Measurements from ENCODE around the gene UNC5A.

UNC5A gene

DNA sequence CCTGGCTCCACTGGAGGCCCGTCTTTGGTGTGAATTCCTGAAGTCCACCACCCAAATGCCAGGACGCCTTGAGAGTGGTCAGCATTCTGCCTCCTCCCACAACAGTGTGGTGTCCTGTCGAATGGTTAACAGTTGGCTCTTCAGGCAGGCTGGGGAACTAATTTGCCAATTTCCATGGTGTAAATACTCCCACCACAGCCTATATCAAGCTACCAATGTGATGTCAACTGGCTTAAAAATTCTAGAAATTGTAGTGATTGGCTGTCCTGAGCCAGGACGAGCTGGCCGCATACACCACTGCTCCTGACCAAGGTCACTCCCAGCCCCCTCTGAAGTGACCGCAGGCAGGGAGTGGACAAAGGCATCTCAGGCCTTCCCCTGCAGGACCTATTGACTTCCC, 11.1 kb downstream of the UNC5A start:
- DNase-seq (ENCODE audit: low spot score), result no peak

DNA sequence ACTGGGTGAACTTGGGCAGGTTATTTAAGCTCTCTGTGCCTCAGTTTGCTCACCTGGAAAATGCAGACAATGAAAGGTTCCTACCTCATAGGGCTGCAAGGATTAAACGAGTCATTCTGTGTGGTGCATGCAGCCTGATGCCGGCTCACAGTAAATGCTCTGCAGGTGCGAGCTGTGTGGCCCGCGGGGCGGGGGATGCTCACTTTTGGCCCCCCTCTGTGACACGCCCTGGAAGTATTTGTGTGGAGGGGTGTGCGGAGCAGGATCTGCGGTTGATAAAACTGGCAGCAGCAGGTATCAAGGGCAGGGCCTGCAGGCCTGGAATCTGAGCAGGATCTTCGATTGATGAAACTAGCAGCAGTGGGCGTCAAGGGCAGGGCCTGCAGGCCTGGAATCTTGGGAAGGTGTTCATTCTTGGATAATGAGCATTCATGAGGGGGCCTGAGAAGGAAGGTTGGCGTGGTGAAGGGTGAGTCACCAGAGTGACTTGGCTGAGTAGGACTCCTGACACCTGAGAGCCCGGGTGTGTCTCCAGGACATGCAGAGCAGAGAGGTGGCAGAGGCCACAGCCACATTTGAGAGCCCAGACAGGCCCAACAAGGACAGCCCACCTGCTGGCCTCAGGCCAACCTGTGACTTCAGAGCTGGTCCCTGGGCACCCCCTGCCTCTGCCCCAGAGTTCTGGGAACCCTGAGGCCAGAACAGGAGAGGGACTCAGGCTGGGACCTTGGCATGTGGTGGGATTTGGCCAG, 11.9 kb downstream of the UNC5A start:
- DNase-seq (ENCODE audit: low spot score), result no peak

DNA sequence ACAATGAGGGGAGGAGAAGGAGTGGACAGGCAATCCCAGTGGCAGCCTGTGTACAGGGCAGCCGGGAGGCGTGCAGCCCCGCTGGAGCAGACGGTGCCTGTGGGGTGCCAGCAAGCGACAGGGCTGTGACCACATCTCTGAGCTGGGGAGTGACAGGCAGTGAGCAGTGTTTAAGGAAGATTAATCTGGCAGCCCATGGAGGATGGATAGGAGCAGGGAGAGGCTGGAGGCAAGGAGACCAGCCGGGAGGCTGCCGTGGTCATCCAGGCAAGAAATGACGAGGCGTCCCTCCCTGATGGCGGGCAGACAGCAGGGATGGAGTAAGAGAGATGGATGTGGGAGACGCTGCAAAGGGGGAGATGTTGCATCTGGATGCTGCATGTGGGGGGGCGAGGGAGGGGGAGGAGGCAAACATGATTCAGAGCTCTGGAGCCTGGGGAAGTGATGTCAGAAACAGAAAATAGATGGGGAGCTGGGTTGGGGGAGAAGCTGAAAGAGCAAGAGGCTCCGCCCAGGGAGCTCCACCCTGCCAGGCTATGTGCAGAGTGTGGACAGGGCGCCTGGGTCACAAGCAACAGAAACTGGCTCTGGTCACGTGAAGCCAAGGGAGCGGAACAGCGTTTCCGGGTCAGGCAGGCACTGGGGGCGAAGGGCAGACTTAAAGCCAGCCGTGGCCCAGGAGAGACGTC, 12.6 kb downstream of the UNC5A start:
- DNase-seq (ENCODE audit: low spot score), result no peak

GRCh38 chr5:176823869-176824412, 13.6 kb downstream of the UNC5A start:
- no peak for DNase-seq (ENCODE audit: low spot score)

- DNase-seq (ENCODE audit: low spot score), result no peak
These were observed 14.2 kb downstream of the UNC5A start for GRCh38 chr5:176824604-176825003.

GRCh38 chr5:176825234-176825633, 14.9 kb downstream of the UNC5A start:
- no peak for DNase-seq (ENCODE audit: low spot score)

DNA sequence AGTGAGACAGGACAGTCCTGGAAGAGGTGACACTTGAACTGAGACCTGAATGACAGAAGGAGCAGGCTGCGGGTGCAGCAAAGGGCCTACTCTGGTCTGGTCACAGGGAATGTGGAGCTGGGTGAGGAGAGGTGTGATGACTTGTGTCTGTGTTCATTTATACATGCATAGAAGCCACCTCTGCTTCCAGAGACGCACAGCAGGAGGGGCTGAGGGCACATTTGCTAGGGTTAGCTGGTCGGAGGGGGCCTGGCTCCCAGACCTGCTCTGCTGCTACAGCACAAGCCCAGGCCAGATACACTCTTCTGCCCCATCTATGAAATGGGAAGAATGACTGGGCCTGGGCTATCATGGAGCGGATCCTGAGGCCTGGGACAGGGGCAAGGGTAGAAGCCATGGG, 15.6 kb downstream of the UNC5A start:
- no peak for DNase-seq (ENCODE audit: low spot score)

DNA sequence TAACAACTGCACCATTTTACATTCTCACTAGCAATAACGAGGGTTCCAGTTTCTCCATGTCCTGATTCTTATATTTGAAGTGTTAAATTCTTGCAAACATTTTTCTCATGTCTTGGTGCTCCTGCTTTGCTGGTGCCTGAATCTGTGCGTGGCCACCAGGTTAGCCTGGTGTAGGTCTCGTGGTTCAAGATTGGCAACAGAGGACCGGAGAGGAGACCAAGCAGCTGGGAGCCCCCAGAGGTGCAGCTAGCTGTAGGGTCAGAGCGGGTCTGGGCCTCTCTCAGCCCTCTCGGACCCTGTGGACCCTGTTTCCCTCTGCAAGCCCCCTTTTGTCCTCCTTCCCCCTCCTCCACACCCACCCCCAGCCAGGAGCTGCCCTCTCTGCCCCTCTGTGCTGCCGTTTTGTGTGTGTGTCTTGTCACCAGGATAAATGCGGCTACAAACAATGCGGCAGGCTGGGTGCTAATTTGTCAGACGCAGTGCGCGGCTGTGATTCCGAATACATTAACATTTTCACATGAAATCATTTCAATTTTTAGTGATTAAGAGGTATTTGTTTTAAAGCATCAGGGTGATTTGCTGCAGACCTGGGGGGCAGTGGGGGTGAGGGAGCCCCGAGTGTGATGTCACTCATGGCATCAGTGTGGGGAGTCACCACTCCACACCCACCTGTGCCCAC, 17.5 kb downstream of the UNC5A start:
- DNase-seq (ENCODE audit: low spot score), result no peak

DNA sequence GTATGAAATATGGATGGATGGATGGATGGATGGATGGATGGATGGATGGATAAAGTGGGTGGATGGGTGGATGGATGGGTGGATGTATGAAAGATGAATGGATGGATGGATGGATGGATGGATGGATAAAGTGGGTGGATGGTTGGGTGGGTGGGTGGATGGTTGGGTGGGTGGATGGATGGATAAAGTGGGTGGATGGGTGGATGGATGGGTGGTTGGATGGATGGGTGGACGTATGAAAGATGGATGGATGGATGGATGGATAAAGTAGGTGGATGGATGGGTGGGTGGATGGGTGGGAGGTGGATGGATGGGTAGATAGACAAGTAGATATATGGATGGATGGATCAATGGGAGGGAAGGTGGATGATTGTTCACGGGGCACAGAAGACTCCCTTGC, 19.0 kb downstream of the UNC5A start:
- DNase-seq (ENCODE audit: low spot score), result no peak

GRCh38 chr5:176830422-176830994, 20.1 kb downstream of the UNC5A start:
- no peak for DNase-seq (ENCODE audit: low spot score)

DNA sequence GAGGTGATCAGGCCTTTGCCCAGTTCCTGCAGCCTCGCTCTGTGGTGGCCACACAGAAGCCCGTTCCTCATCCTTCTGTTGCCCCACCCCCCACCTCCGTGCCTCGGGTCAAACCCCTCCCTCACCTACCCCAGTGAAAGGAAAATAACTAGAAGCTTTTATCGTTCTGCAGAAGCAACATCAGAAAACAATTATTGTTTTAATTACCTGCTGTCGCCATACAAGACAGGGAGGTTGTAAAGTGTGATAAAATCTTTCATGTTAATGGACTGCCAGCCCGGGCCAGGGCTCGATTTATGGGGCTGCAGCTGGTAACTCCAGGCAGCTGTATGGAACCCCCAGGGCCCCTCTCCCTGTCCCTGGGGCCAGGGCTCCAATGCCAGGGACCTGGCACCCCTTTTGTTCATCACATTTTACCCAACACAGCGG, 20.6 kb downstream of the UNC5A start:
- DNase-seq (ENCODE audit: low spot score), result no peak

DNA sequence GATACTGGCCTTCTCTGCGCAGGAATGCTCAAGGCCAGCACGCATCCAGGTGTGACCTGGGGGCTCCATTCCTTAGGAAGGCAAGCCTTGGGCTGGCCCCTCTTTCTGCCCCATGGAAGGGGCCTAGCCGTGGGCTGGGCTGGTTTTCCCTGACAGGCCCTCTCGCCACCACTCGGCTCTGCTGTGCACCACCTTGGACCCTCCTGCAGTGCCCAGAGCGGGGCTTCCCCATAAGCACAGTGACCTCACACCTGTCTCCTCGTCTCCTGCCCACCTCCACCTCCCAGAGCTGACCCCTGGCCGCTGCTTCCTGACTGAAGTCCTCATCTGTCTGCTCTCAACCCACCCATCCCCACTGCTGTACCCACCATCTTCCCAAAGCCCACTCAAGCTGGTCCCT, 21.1 kb downstream of the UNC5A start:
- DNase-seq (ENCODE audit: low spot score), result no peak

GRCh38 chr5:176832162-176832561, 21.8 kb downstream of the UNC5A start:
- no peak for DNase-seq (ENCODE audit: low spot score)

DNA sequence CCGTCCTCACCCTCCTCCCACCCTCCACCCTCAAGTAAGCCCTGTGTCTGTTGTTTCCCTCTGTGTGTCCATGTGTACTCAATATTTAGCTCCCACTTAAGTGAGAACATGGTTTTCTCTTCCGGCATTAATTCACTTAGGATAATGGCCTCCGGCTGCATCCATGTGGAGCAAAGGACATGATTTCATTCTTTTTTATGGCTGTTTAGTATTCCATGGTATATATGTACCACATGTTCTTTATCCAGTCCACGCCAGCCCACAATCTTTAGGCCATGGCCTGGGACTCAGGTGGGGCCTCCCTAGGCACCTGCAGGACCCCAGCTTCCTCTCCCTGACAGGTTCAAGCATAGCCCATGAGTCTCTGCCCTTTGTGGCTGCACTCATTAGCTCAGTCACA, 22.9 kb downstream of the UNC5A start:
- no peak for DNase-seq (ENCODE audit: low spot score)

- DNase-seq (ENCODE audit: low spot score), result no peak
These were observed 25.6 kb downstream of the UNC5A start for GRCh38 chr5:176835918-176836317.

GRCh38 chr5:176836811-176837706, 26.7 kb downstream of the UNC5A start:
- DNase-seq (ENCODE audit: low spot score), result no peak

DNA sequence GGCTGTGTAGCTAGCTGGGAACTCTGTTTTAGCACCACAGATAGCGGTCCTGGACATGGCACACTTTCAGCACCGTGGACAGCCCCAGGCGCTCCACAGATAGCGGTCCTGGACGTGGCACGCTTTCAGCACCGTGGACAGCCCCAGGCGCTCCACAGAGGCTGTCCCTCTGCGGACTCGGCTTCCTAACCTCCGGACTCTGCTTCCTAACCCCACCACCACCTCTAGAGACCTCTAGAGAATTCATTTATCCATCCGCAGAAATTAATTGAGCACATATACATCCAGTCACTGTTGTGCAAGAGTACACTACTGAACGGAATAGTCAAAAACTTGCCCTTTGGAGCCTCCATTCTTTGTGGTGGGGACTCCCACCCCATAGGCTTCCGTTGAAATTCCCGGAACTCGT, 27.4 kb downstream of the UNC5A start:
- DNase-seq (ENCODE audit: low spot score), result peak; percentile 77

DNA sequence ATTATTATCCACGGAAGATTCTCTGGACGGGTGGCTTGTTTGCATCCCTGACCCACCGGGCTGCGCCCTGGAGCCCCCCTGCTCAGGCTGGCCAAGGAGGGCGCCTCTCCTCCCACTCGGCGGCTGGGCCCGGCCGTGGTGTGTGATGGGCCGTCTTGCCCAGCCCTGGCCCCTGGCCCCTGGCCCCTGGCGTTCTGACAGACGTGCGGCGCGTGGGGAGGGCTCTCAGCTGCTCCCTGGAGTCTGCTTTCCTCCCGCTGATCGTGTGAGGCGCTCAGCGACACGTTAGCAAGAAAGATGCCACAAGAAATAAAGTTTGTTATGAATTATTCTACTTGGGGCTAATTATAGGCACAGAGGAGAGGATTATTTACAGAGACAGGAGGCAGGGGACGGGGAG, 33.3 kb downstream of the UNC5A start:
- DNase-seq (ENCODE audit: low spot score), result no peak

GRCh38 chr5:176844281-176844680, 33.9 kb downstream of the UNC5A start:
- no peak for DNase-seq (ENCODE audit: low spot score)

DNA sequence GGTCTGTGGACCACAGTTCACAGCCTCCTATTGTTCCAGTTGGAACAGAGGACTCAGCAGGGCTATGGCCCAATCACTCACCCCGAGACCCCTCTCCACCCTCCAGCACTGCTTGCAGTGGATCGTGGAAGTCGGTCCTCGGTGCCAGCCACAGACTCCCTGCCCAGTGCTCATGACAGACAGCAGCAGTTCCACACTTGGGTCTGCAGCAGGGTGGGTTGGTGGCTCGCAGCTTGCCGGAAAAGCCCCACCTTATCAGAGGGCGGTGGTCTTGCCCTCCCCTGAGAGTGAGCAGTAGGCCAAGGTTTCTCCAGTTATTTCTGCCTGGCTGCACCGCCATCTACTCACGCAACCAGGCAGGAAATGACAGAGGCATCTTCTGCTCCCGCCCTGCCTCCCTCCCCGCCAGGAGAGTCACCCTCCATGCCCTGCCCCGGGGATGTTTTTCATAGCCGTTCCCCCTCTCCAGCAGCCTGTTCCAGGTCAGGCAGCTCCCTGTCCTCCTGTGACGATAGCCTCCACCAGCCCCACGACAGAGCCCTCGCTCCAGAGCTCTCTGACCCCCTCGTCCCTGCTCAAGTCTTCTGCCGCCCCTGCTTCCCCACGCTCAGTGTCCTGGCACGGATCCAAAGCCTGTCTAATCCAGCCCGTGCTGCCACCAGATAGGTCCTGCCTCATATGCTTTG, 34.5 kb downstream of the UNC5A start:
- peak; percentile 64 for DNase-seq (ENCODE audit: low spot score)

DNA sequence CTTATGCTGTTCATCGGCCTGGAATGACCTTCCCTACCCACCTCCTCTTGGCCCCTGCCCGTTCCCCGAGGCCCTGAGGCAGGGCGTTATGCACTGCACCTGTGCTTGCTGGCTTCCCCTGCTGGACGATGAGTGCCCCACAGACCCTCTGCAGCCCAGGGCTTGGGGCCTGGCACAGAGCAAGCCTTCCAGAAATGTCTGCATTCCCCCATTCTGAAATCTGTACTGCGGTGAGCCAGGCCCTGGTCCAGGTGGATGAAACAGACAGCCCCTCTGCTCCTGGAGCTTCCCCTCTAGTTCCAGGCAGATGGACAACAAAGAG, 35.0 kb downstream of the UNC5A start:
- no peak for DNase-seq (ENCODE audit: low spot score)

Data from hepatic stellate cell (primary cell).